Natural killer cell treated with Interleukin-12 subunit alpha and Interleukin-12 subunit beta and Interleukin-15 and Interleukin-18, amount 100 ng/mL, for 72 hours (primary cell): ENCODE results near the gene NKD1. TPM values are rescaled to one million over a fixed set of nuclear protein-coding genes. Genes with fewer than 3 reads are reported as not detected.

Experiments
- ATAC-seq, 2 donors: fragments of 150-1000 bp; cut with Tn5 transposase in 1 of 2; sonication (Bioruptor Pico), chemical (Tn5 transposase) in 1 of 2; 2 replicates each; pipeline ENCODE4 v1.10.0; 2021
- DNase-seq: peaks from one replicate; pipeline ENCODE4 v3.0.0; 2022; ENCODE audit warnings: low spot score
- H3K27ac Mint-ChIP-seq, 2 donors: 1 replicate in 1 of 2; 2 replicates in 1 of 2; pipeline ENCODE4 v1.8.0; 2022; ENCODE audit warnings: mixed read lengths in 2 of 2, mild to moderate bottlenecking in 1 of 2, moderate library complexity in 1 of 2
- H3K27me3 Mint-ChIP-seq, 2 donors: 1 replicate in 1 of 2; 2 replicates in 1 of 2; pipeline ENCODE4 v1.8.0; 2022; ENCODE audit warnings: mixed read lengths in 2 of 2
- H3K36me3 Mint-ChIP-seq: one replicate; pipeline ENCODE4 v1.8.0; 2022; ENCODE audit warnings: mixed read lengths
- H3K4me1 Mint-ChIP-seq, 2 donors: 1 replicate in 1 of 2; 2 replicates in 1 of 2; pipeline ENCODE4 v1.8.0; 2022; ENCODE audit warnings: low read depth in 2 of 2, mixed read lengths in 2 of 2, mild to moderate bottlenecking in 1 of 2
- H3K4me3 Mint-ChIP-seq: one replicate; pipeline ENCODE4 v1.8.0; 2022; ENCODE audit warnings: mixed read lengths
- H3K9me3 Mint-ChIP-seq: 2 replicates; pipeline ENCODE4 v1.8.0; 2022; ENCODE audit warnings: mixed read lengths
- total RNA-seq, 2 donors: library from RNA; stranded (reverse); gene quantifications; one replicate each; pipeline ENCODE4 v1.2.3, GENCODE V29; 2022

The NKD1 gene
- total RNA-seq, 2 donors from 2014 or later = 0.29 to 0.86 TPM

GRCh38 chr16:50611995-50612848, 64.0 kb downstream of the NKD1 start:
- ATAC-seq (no peak), DNase-seq (no peak)
- Mint-ChIP-seq H3K4me3 (no peak overlapping the region), H3K9me3 (no peaks in the 10 kb centered on the region), H3K36me3 (no peaks in the 10 kb centered on the region), H3K27ac (peak overlapping the region in 1 of 2 donors; percentile 60), H3K27me3 (peaks cover 3 to 7% of the 10 kb centered on the region in 2 donors), H3K4me1 (peaks cover 4 to 5% of the 10 kb centered on the region in 2 donors)

GRCh38 chr16:50612849-50613198, 64.6 kb downstream of the NKD1 start:
- no peak overlapping the region for H3K4me3 Mint-ChIP-seq
- no peaks in the 10 kb centered on the region for H3K36me3 Mint-ChIP-seq
- ATAC-seq (no peak), DNase-seq (no peak)
- H3K27me3 Mint-ChIP-seq = peaks cover 3 to 7% of the 10 kb centered on the region in 2 donors
- H3K27ac Mint-ChIP-seq = no peak overlapping the region
- no peaks in the 10 kb centered on the region for H3K9me3 Mint-ChIP-seq
- peaks cover 4 to 5% of the 10 kb centered on the region in 2 donors for H3K4me1 Mint-ChIP-seq

GRCh38 chr16:50613281-50613963, 65.2 kb downstream of the NKD1 start:
- no peak for DNase-seq
- H3K27ac Mint-ChIP-seq = no peak overlapping the region
- H3K4me3 Mint-ChIP-seq = no peak overlapping the region
- H3K36me3 Mint-ChIP-seq = no peaks in the 10 kb centered on the region
- H3K27me3 Mint-ChIP-seq = peaks cover 3 to 7% of the 10 kb centered on the region in 2 donors
- no peaks in the 10 kb centered on the region for H3K9me3 Mint-ChIP-seq
- peaks cover 4 to 5% of the 10 kb centered on the region in 2 donors for H3K4me1 Mint-ChIP-seq
- no peak for ATAC-seq

GRCh38 chr16:50613964-50614474, 65.8 kb downstream of the NKD1 start:
- Mint-ChIP-seq H3K36me3 (no peaks in the 10 kb centered on the region), H3K4me3 (no peak overlapping the region), H3K27ac (no peak overlapping the region), H3K4me1 (peaks cover 4 to 5% of the 10 kb centered on the region in 2 donors), H3K9me3 (no peaks in the 10 kb centered on the region), H3K27me3 (peaks cover 3 to 7% of the 10 kb centered on the region in 2 donors)
- ATAC-seq (no peak), DNase-seq (no peak)

- Mint-ChIP-seq H3K27me3 (peaks cover 3 to 7% of the 10 kb centered on the region in 2 donors), H3K36me3 (no peaks in the 10 kb centered on the region), H3K27ac (no peak overlapping the region), H3K9me3 (no peaks in the 10 kb centered on the region), H3K4me1 (peaks cover 4 to 5% of the 10 kb centered on the region in 2 donors), H3K4me3 (no peak overlapping the region)
- DNase-seq (no peak), ATAC-seq (no peak)
Observed at GRCh38 chr16:50614955-50615724, 66.9 kb downstream of the NKD1 start.

GRCh38 chr16:50615891-50616290, 67.7 kb downstream of the NKD1 start:
- H3K4me3 Mint-ChIP-seq = no peak overlapping the region
- H3K27ac Mint-ChIP-seq = no peak overlapping the region
- DNase-seq (no peak), ATAC-seq (no peak)
- H3K9me3 Mint-ChIP-seq = no peaks in the 10 kb centered on the region
- H3K27me3 Mint-ChIP-seq = peaks cover 3 to 7% of the 10 kb centered on the region in 2 donors
- peaks cover 4 to 5% of the 10 kb centered on the region in 2 donors for H3K4me1 Mint-ChIP-seq
- H3K36me3 Mint-ChIP-seq = no peaks in the 10 kb centered on the region

GRCh38 chr16:50616386-50616785, 68.2 kb downstream of the NKD1 start:
- no peak for ATAC-seq
- peaks cover 3 to 7% of the 10 kb centered on the region in 2 donors for H3K27me3 Mint-ChIP-seq
- no peaks in the 10 kb centered on the region for H3K9me3 Mint-ChIP-seq
- H3K4me1 Mint-ChIP-seq = peaks cover 4% of the 10 kb centered on the region in 2 donors
- H3K4me3 Mint-ChIP-seq = no peak overlapping the region
- H3K36me3 Mint-ChIP-seq = no peaks in the 10 kb centered on the region
- no peak for DNase-seq
- no peak overlapping the region for H3K27ac Mint-ChIP-seq

GRCh38 chr16:50616883-50617645, 68.9 kb downstream of the NKD1 start:
- ATAC-seq (no peak), DNase-seq (no peak)
- H3K36me3 Mint-ChIP-seq = no peaks in the 10 kb centered on the region
- H3K27ac Mint-ChIP-seq = peak overlapping the region in 1 of 2 donors; percentile 46
- H3K4me3 Mint-ChIP-seq = no peak overlapping the region
- no peaks in the 10 kb centered on the region for H3K9me3 Mint-ChIP-seq
- H3K27me3 Mint-ChIP-seq = peaks cover 3 to 7% of the 10 kb centered on the region in 2 donors
- H3K4me1 Mint-ChIP-seq = no peaks in the 10 kb centered on the region

- H3K27me3 Mint-ChIP-seq = peaks cover 1 to 3% of the 10 kb centered on the region in 2 donors
- DNase-seq (no peak), ATAC-seq (no peak)
- no peaks in the 10 kb centered on the region for H3K4me1 Mint-ChIP-seq
- no peak overlapping the region for H3K27ac Mint-ChIP-seq
- H3K9me3 Mint-ChIP-seq = no peaks in the 10 kb centered on the region
- no peaks in the 10 kb centered on the region for H3K36me3 Mint-ChIP-seq
- no peak overlapping the region for H3K4me3 Mint-ChIP-seq
Observed at GRCh38 chr16:50617646-50618184, 69.5 kb downstream of the NKD1 start.

GRCh38 chr16:50618238-50618918, 70.2 kb downstream of the NKD1 start:
- ATAC-seq (peak in 1 of 2 donors; percentile 50), DNase-seq (no peak)
- Mint-ChIP-seq H3K27me3 (no peaks in the 10 kb centered on the region), H3K4me1 (no peaks in the 10 kb centered on the region), H3K27ac (no peak overlapping the region), H3K36me3 (no peaks in the 10 kb centered on the region), H3K9me3 (no peaks in the 10 kb centered on the region), H3K4me3 (no peak overlapping the region)

GRCh38 chr16:50619702-50620491, 71.7 kb downstream of the NKD1 start:
- no peaks in the 10 kb centered on the region for H3K4me1 Mint-ChIP-seq
- no peak for ATAC-seq
- no peak overlapping the region for H3K27ac Mint-ChIP-seq
- H3K9me3 Mint-ChIP-seq = no peaks in the 10 kb centered on the region
- no peak overlapping the region for H3K4me3 Mint-ChIP-seq
- no peaks in the 10 kb centered on the region for H3K36me3 Mint-ChIP-seq
- no peak for DNase-seq
- H3K27me3 Mint-ChIP-seq = no peaks in the 10 kb centered on the region
